NCI-H82 (cell line): ENCODE results near the gene ZNF446.
"Not testable (repeated sequence)": the region's sequence is repeated elsewhere in the genome, so short reads cannot be mapped to it uniquely, and the experiment has no call there.

Experiments
- DNase-seq: peaks from one replicate; lab custom pipeline; 2025; lab: John Stamatoyannopoulos, UW

Gene ZNF446

GRCh38 chr19:58500242-58500641, 24.1 kb downstream of the ZNF446 start:
- DNase-seq: no peak

GRCh38 chr19:58507602-58508223, 31.6 kb downstream of the ZNF446 start:
- DNase-seq: not testable (repeated sequence)

GRCh38 chr19:58509731-58510083, 33.6 kb downstream of the ZNF446 start:
- no peak for DNase-seq

GRCh38 chr19:58510084-58510862, 34.1 kb downstream of the ZNF446 start:
- no peak for DNase-seq

- no peak for DNase-seq
Observed at GRCh38 chr19:58511353-58512208, 35.4 kb downstream of the ZNF446 start, which contains the start of gene SLC27A5. SLC27A5 (minus strand) TSS chr19:58511992; CDS start chr19:58511955, 37 bp downstream.

- DNase-seq: no peak
Observed at GRCh38 chr19:58513213-58513693, 37.1 kb downstream of the ZNF446 start.

GRCh38 chr19:58513694-58514563, 37.8 kb downstream of the ZNF446 start:
- DNase-seq: no peak

- DNase-seq: no peak
Observed at GRCh38 chr19:58514564-58515022, 38.4 kb downstream of the ZNF446 start.

- no peak for DNase-seq
Observed at GRCh38 chr19:58515259-58515658, 39.1 kb downstream of the ZNF446 start.

- no peak for DNase-seq
Observed at GRCh38 chr19:58516246-58516836, 40.2 kb downstream of the ZNF446 start.

- no peak for DNase-seq
Observed at GRCh38 chr19:58516964-58517833, 41.0 kb downstream of the ZNF446 start.

GRCh38 chr19:58518256-58519086, 42.3 kb downstream of the ZNF446 start:
- peak; percentile 38 for DNase-seq

GRCh38 chr19:58519087-58519354, 42.9 kb downstream of the ZNF446 start:
- peak; percentile 89 for DNase-seq

GRCh38 chr19:58519355-58520256, 43.5 kb downstream of the ZNF446 start, which contains the start of gene ZBTB45:
ZBTB45 (minus strand) TSS chr19:58519810; CDS start chr19:58517673, 2,137 bp downstream.
- DNase-seq: peak; percentile 98

- no peak for DNase-seq
Observed at GRCh38 chr19:58520257-58520599, 44.1 kb downstream of the ZNF446 start.

- DNase-seq: no peak
Observed at GRCh38 chr19:58521651-58522050, 45.5 kb downstream of the ZNF446 start.

- DNase-seq: no peak
Observed at GRCh38 chr19:58522709-58523108, 46.6 kb downstream of the ZNF446 start.

GRCh38 chr19:58529405-58529804, 53.3 kb downstream of the ZNF446 start:
- no peak for DNase-seq
